Adrenal gland (tissue), 12 donors: ENCODE data around the gene UBE2D3. TPM values are rescaled to one million over a fixed set of nuclear protein-coding genes. Genes with fewer than 3 reads are reported as not detected.

Experiments used
- DNase-seq, 7 donors: peaks; one replicate each; pipeline ENCODE4 v3.0.0-alpha.2; 2019 to 2020
- H3K27ac ChIP-seq, 5 donors: fragments of 200-600 bp; sonication (generic) in 4 of 5; 1 replicate in 3 of 5; 2 replicates in 2 of 5; pipeline versions ENCODE4 v1.5.1 to v1.8.0; 2016 to 2020; ENCODE audit warnings: mild to moderate bottlenecking in 1 of 5
- H3K27me3 ChIP-seq: fragments of 200-600 bp; 2 replicates; pipeline ENCODE4 v1.8.0; 2021
- H3K36me3 ChIP-seq, 2 donors: fragments of 200-600 bp; replicated peaks in 1 of 2; 1 replicate in 1 of 2; 2 replicates in 1 of 2; pipeline versions ENCODE4 v1.5.1 to v1.8.0; 2018 to 2022
- H3K4me1 ChIP-seq, 2 donors: fragments of 200-600 bp; replicated peaks in 1 of 2; 1 replicate in 1 of 2; 2 replicates in 1 of 2; pipeline versions ENCODE4 v1.5.1 to v1.8.0; 2018 to 2021
- H3K4me3 ChIP-seq, 4 donors: fragments of 200-600 bp; sonication (generic) in 3 of 4; one replicate each; pipeline ENCODE4 v1.5.1; 2016 to 2018
- H3K9me3 ChIP-seq, 3 donors: fragments of 200-600 bp; sonication (generic) in 1 of 3; replicated peaks in 1 of 3; 1 replicate in 2 of 3; 2 replicates in 1 of 3; pipeline versions ENCODE4 v1.5.1 to v1.8.0; 2016 to 2021
- POLR2A ChIP-seq, 2 donors: fragments of 450-650 bp; IDR thresholded peaks; one replicate each; pipeline ENCODE4 v1.6.1; 2017; ENCODE audit warnings: antibody characterized with exemption in 2 of 2, mild to moderate bottlenecking in 2 of 2, moderate library complexity in 1 of 2
- WGBS, 4 donors: extraction: QIAGEN DNeasy Blood & Tissue Kit in 2 of 4; methylation state at CpG; one replicate each; pipeline versions ENCODE4 v1.1.5 to v1.1.7; 2013 to 2017; 5-methylcytosine and 5-hydroxymethylcytosine counted together
- intact Hi-C, 2 donors: fragments of 100-400 bp; cut with DNase I; formaldehyde crosslinking; loops; one replicate each; pipeline versions ENCODE4 v1.14.1 to v1.15.0; 2022 to 2023
- polyA plus RNA-seq, 3 donors: library from polyadenylated mRNA; stranded (reverse); fragments of 200-250 nt in 2 of 3; fragments of 350-450 nt in 1 of 3; fragmentation: Illumina TruSeq in 1 of 3; extraction: RNeasy Lipid Tissue Mini Kit (QIAGEN cat#74804) in 1 of 3; gene quantifications; one replicate each; pipeline ENCODE4 v1.2.3, GENCODE V29; 2013 to 2014
- total RNA-seq, 9 donors: library from RNA; depleted of rRNA in 4 of 9; stranded (reverse); fragments of >200 nt in 4 of 9; fragments of 120-200 nt in 1 of 9; fragmentation: NEBNext Ultra II Directional in 1 of 9; extraction: Animal tissue kit (Norgen Biotek cat#: 25700) in 1 of 9; gene quantifications; one replicate each; pipeline versions ENCODE4 v1.1.0 to v1.2.4, GENCODE V29; 2013 to 2023
- TF ChIP-seq, protein P1 (sequence below), 6 experiments: fragments of 450-650 bp in 4 of 6; fragments of 200-600 bp in 2 of 6; sonication (generic) in 1 of 6; IDR thresholded peaks; 1 replicate in 5 of 6; 2 replicates in 1 of 6; pipeline versions ENCODE4 v1.5.1 to v1.8.0; 2016 to 2021; ENCODE audit warnings: antibody characterized with exemption in 6 of 6, mild to moderate bottlenecking in 2 of 6, moderate library complexity in 1 of 6
- donor health status: healthy with polysubstance abuse.
- donor health status: Bipolar disorder and iron deficiency.
- donor health status: DM: yes; HTN: yes; CAD: no.
- donor health status: DM: no; HTN: no; CAD: no.
- donor health status: DM: no; HTN: no; CAD: no.
- donor health status: DM: yes; HTN: yes; CAD: no.

The UBE2D3 gene
- total and polyA plus RNA-seq, 12 donors: 178 to 709 (median 398) TPM

- no peak for DNase-seq
- intact Hi-C loops: no loop called here
- Histone ChIP-seq H3K27me3 (no peaks in the 10 kb centered on the region), H3K36me3 (no peaks in the 10 kb centered on the region), H3K27ac (no peak overlapping the region), H3K4me1 (no peaks in the 10 kb centered on the region), H3K9me3 (no peaks in the 10 kb centered on the region), H3K4me3 (no peak overlapping the region)
- 95 to 98% (median 97%) methylated on average over 2 of the region's 2 CpGs for WGBS, 4 donors
- TF ChIP-seq, protein P1, sequence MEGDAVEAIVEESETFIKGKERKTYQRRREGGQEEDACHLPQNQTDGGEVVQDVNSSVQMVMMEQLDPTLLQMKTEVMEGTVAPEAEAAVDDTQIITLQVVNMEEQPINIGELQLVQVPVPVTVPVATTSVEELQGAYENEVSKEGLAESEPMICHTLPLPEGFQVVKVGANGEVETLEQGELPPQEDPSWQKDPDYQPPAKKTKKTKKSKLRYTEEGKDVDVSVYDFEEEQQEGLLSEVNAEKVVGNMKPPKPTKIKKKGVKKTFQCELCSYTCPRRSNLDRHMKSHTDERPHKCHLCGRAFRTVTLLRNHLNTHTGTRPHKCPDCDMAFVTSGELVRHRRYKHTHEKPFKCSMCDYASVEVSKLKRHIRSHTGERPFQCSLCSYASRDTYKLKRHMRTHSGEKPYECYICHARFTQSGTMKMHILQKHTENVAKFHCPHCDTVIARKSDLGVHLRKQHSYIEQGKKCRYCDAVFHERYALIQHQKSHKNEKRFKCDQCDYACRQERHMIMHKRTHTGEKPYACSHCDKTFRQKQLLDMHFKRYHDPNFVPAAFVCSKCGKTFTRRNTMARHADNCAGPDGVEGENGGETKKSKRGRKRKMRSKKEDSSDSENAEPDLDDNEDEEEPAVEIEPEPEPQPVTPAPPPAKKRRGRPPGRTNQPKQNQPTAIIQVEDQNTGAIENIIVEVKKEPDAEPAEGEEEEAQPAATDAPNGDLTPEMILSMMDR (IDR thresholded peaks at IDR 0.05): no peak
- TF ChIP-seq POLR2A (IDR thresholded peaks at IDR 0.05): no peak
These were observed 23.0 kb upstream of the UBE2D3 start for GRCh38 chr4:102850370-102850769.

DNA sequence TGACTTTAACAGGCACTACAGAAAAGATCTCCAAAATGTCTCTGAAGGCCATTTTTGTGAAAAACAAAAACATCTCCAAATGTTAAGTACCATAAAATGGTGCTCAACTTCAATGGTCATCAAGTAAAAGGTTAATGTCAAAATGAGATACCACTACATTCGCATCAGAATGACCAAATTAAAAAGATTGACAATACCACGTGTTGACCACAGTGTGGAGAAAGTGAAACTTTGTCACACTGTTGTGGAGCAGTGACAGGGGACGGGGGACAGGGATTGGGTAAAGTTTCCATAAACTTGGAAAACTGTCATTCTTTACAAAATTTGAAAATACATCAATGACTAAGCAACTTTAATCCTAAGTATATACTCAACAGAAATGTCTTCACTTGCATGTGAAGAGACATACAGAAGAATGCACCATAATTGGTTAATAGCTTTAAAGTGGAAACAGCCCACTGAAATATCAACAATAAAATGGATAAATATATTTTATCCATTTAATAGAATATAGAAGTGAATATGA lies 22.3 kb upstream of the UBE2D3 start:
- TF ChIP-seq, protein P1 (IDR thresholded peaks at IDR 0.05): no peak
- no peak for TF ChIP-seq POLR2A (IDR thresholded peaks at IDR 0.05)
- Histone ChIP-seq H3K9me3 (no peaks in the 10 kb centered on the region), H3K36me3 (no peaks in the 10 kb centered on the region), H3K27ac (no peak overlapping the region), H3K27me3 (no peaks in the 10 kb centered on the region), H3K4me3 (no peak overlapping the region), H3K4me1 (no peaks in the 10 kb centered on the region)
- intact Hi-C loops: no loop called here
- no peak for DNase-seq
- WGBS, 4 donors: 79 to 89% (median 87%) methylated on average over 3 of the region's 3 CpGs

- Histone ChIP-seq H3K4me3 (no peak overlapping the region), H3K27ac (no peak overlapping the region), H3K9me3 (no peaks in the 10 kb centered on the region), H3K27me3 (no peaks in the 10 kb centered on the region), H3K4me1 (no peaks in the 10 kb centered on the region), H3K36me3 (no peaks in the 10 kb centered on the region)
- no peak for DNase-seq
- intact Hi-C loops: no loop called here
- TF ChIP-seq, protein P1 (IDR thresholded peaks at IDR 0.05): no peak
- TF ChIP-seq POLR2A (IDR thresholded peaks at IDR 0.05): no peak
- WGBS, 4 donors: 79 to 89% (median 88%) methylated on average over 7 to 8 of the region's 8 CpGs
These were observed 20.3 kb upstream of the UBE2D3 start for GRCh38 chr4:102847687-102848086.

DNA sequence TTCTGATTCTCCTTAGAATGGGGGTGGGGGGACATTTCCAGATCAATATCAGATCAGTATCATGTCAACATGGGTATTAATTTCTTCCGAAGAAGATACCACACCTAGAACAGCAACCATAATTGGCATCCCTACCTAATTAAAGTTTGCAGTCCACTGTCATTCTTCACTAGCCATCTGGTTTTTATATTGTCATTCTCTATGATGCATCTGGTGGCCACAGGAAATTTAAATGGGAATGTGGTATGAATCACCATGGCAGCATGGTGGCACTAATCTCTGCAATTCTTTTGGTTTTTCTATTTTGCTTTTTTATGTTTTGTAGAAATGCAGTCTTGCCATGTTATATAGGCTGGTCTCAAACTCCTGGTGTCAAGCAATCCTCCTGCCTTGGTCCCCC lies 16.6 kb upstream of the UBE2D3 start:
- no peaks in the 10 kb centered on the region for H3K9me3 ChIP-seq
- no peaks in the 10 kb centered on the region for H3K4me1 ChIP-seq
- H3K27ac ChIP-seq: no peak overlapping the region
- H3K4me3 ChIP-seq: no peak overlapping the region
- TF ChIP-seq, protein P1 (IDR thresholded peaks at IDR 0.05): no peak
- no peak for TF ChIP-seq POLR2A (IDR thresholded peaks at IDR 0.05)
- no peaks in the 10 kb centered on the region for H3K36me3 ChIP-seq
- WGBS, 4 donors: 96 to 100% (median 99%) methylated on average over 1 of the region's 1 CpG
- intact Hi-C loops: no loop called here
- no peak for DNase-seq
- no peaks in the 10 kb centered on the region for H3K27me3 ChIP-seq
